Measurements from ENCODE around the gene KCNS3. TPM values are rescaled to one million over a fixed set of nuclear protein-coding genes. Genes with fewer than 3 reads are reported as not detected.

The KCNS3 gene
- 1 to 10 TPM; 1.5 to 7.3 (median 1.9) TPM for polyA plus RNA-seq

- no peak within 1 kb of the TSS for H3K27ac ChIP-seq (ENCODE audit: low read depth, low read length)
- 1% methylated on average over 63 to 106 of the region's 106 CpGs for WGBS, 3 donors
These were observed at the start of gene KCNS3 for GRCh38 chr2:17878281-17879136. KCNS3 (plus strand) TSS chr2:17878667; CDS start chr2:17931009, 52,342 bp downstream.

- H3K27ac ChIP-seq (ENCODE audit: low read depth, low read length) = no peak overlapping the region
- WGBS, 3 donors = 14% methylated on average over 37 of the region's 37 CpGs
These were observed 48.1 kb upstream of the KCNS3 start for GRCh38 chr2:17830053-17831034.

GRCh38 chr2:17835516-17835915 is 43.0 kb upstream of the KCNS3 start:
- WGBS, 3 donors = 35 to 83% (median 67%) methylated on average over 2 of the region's 2 CpGs
- H3K27ac ChIP-seq (ENCODE audit: low read depth, low read length) = no peak overlapping the region

GRCh38 chr2:17839959-17840358 is 38.5 kb upstream of the KCNS3 start:
- WGBS, 3 donors = 74 to 84% (median 80%) methylated on average over 2 of the region's 2 CpGs
- H3K27ac ChIP-seq (ENCODE audit: low read depth, low read length) = no peak overlapping the region

- H3K27ac ChIP-seq (ENCODE audit: low read depth, low read length) = no peak overlapping the region
- WGBS, 3 donors = 62 to 93% (median 90%) methylated on average over 2 of the region's 2 CpGs
These were observed 35.0 kb upstream of the KCNS3 start for GRCh38 chr2:17843457-17843856.

GRCh38 chr2:17845806-17846205 is 32.7 kb upstream of the KCNS3 start:
- 86 to 91% (median 88%) methylated on average over 7 of the region's 7 CpGs for WGBS, 3 donors

GRCh38 chr2:17846676-17847075 is 31.8 kb upstream of the KCNS3 start:
- WGBS, 3 donors = 88 to 93% (median 91%) methylated on average over 3 of the region's 3 CpGs

More at GRCh38 chr2:17845806-17846205, 32.7 kb upstream of the KCNS3 start:
- H3K27ac ChIP-seq (ENCODE audit: low read depth, low read length) = no peak overlapping the region

GRCh38 chr2:17847236-17847635 is 31.2 kb upstream of the KCNS3 start:
- WGBS, 3 donors = 86 to 95% (median 89%) methylated on average over 2 of the region's 2 CpGs
- H3K27ac ChIP-seq (ENCODE audit: low read depth, low read length) = no peak overlapping the region

More at GRCh38 chr2:17846676-17847075, 31.8 kb upstream of the KCNS3 start:
- no peak overlapping the region for H3K27ac ChIP-seq (ENCODE audit: low read depth, low read length)

GRCh38 chr2:17849275-17849674 is 29.2 kb upstream of the KCNS3 start:
- WGBS, 3 donors = 68 to 83% (median 71%) methylated on average over 5 of the region's 5 CpGs
- no peak overlapping the region for H3K27ac ChIP-seq (ENCODE audit: low read depth, low read length)

- 75 to 89% (median 85%) methylated on average over 4 of the region's 4 CpGs for WGBS, 3 donors
- H3K27ac ChIP-seq (ENCODE audit: low read depth, low read length) = no peak overlapping the region
These were observed 28.3 kb upstream of the KCNS3 start for GRCh38 chr2:17850151-17850550.

- 37 to 44% (median 41%) methylated on average over 9 of the region's 9 CpGs for WGBS, 3 donors
- no peak overlapping the region for H3K27ac ChIP-seq (ENCODE audit: low read depth, low read length)
These were observed 26.5 kb upstream of the KCNS3 start for GRCh38 chr2:17851731-17852585.

GRCh38 chr2:17853799-17854198 is 24.7 kb upstream of the KCNS3 start:
- H3K27ac ChIP-seq (ENCODE audit: low read depth, low read length) = no peak overlapping the region
- WGBS, 3 donors = 61 to 71% (median 69%) methylated on average over 4 of the region's 4 CpGs

GRCh38 chr2:17857021-17857420 is 21.4 kb upstream of the KCNS3 start:
- 35 to 65% (median 43%) methylated on average over 3 of the region's 3 CpGs for WGBS, 3 donors
- H3K27ac ChIP-seq (ENCODE audit: low read depth, low read length) = no peak overlapping the region

- 43 to 85% (median 68%) methylated on average over 1 of the region's 1 CpG for WGBS, 3 donors
These were observed 20.4 kb upstream of the KCNS3 start for GRCh38 chr2:17858064-17858463.

GRCh38 chr2:17863539-17863938 is 14.9 kb upstream of the KCNS3 start:
- WGBS, 3 donors = 37 to 61% (median 58%) methylated on average over 4 of the region's 4 CpGs
- no peak overlapping the region for H3K27ac ChIP-seq (ENCODE audit: low read depth, low read length)

More at GRCh38 chr2:17858064-17858463, 20.4 kb upstream of the KCNS3 start:
- H3K27ac ChIP-seq (ENCODE audit: low read depth, low read length) = no peak overlapping the region

GRCh38 chr2:17864676-17865075 is 13.8 kb upstream of the KCNS3 start:
- H3K27ac ChIP-seq (ENCODE audit: low read depth, low read length) = no peak overlapping the region
- WGBS, 3 donors = 39 to 47% (median 43%) methylated on average over 1 of the region's 1 CpG

- H3K27ac ChIP-seq (ENCODE audit: low read depth, low read length) = no peak overlapping the region
- 83 to 92% (median 86%) methylated on average over 2 of the region's 2 CpGs for WGBS, 3 donors
These were observed 11.3 kb upstream of the KCNS3 start for GRCh38 chr2:17867133-17867532.

GRCh38 chr2:17869128-17869527 is 9.3 kb upstream of the KCNS3 start:
- no peak overlapping the region for H3K27ac ChIP-seq (ENCODE audit: low read depth, low read length)
- WGBS, 3 donors = 79 to 89% (median 84%) methylated on average over 5 of the region's 5 CpGs
